Activated T-cell treated with anti-CD3 and anti-CD28 coated beads for 48 hours (primary cell): Measurements from ENCODE around the gene EPHA3.

Source experiments
- DNase-seq: peaks from one replicate; pipeline ENCODE4 v3.0.0-alpha.2; 2020; ENCODE audit warnings: low read depth

Gene EPHA3

DNA sequence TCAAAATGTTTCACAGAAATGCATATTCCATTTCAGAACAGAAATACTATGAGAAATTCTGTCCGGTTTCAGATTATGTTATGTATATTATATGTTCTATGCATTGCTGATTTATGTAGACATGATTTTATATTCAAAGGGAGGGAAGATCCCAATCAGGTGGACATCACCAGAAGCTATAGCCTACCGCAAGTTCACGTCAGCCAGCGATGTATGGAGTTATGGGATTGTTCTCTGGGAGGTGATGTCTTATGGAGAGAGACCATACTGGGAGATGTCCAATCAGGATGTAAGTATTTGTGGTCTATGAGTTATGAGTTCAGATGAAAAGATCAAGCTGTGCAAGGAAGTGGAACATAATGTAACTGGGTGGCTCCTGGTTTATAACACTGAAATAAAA, 341.7 kb downstream of the EPHA3 start:
- DNase-seq, result no peak

DNA sequence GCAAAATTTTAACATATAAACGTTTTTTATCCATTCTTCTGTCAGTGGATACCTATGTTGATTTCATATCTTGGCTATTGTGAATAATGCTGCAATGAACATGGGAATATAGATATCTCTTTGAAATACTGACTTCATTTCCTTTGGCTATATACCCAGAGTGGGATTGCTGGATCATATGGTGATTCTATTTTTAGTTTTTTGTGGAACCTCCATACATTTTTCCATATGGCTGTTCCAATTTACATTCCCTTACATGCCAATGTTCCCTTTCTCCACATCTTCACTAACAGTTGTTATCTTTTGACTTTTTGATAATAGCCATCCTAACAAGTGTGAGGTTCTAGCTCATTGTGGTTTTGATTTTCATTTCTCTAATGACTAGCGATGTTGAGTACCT, 344.6 kb downstream of the EPHA3 start:
- DNase-seq, result no peak

DNA sequence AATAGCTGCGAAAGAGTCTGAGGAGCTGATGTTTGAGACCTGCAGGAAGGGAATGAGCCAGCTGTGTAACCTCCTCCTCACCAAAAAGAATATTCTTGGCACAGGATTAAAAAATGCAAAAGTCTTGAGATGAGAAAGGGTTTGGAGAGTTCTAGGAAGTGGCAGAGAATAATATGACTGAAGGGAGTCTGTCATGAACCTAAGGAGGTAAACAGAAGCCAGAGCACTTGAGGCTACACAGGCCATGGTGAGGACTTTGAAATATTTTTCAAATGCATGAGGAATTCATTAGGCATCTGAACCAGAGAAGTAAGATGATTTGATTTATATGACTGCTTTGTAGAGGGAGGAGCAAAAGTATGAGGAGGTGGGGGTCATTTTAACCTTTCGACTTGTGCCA, 347.8 kb downstream of the EPHA3 start:
- no peak for DNase-seq

DNA sequence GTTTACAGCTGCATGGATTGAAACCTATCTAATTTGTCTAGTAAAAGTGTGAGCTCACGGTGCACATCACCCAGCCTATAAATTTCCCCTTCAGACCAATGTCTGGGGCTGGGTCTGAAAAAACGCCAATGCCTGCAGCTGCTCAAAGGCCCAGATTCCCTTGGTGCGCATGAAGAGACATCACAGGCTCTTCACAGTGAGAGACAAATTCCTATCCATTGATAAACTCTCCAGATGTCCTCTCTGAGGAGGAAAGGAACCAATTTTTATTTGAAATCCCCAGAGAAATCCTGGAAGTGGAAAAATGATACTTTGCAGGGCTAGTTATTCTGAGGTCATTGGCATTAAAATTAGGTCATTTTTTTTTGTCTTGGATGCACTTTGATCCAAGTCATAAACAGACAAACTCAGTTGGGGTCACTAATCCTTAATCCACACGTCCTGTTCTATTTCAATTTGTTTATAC, 360.5 kb downstream of the EPHA3 start:
- DNase-seq, result no peak

DNA sequence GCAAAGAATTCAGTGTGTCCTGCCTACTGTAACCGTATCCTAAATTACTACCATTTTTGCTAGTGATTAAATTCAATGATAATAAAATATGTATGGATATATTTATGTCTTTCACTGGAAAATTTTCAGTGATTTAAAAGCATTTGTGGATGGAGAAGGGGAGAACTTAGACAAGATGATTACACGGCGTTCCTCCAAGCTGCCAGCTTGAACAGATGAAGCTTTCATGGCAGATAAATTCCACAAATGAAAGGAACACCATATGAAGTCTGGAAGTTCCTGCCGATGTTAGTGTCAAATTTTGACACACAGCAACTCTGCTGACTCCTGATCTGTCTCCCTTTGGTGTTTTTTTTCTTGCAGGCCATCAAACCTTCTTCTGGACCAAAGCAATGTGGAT, 364.7 kb downstream of the EPHA3 start:
- no peak for DNase-seq

DNA sequence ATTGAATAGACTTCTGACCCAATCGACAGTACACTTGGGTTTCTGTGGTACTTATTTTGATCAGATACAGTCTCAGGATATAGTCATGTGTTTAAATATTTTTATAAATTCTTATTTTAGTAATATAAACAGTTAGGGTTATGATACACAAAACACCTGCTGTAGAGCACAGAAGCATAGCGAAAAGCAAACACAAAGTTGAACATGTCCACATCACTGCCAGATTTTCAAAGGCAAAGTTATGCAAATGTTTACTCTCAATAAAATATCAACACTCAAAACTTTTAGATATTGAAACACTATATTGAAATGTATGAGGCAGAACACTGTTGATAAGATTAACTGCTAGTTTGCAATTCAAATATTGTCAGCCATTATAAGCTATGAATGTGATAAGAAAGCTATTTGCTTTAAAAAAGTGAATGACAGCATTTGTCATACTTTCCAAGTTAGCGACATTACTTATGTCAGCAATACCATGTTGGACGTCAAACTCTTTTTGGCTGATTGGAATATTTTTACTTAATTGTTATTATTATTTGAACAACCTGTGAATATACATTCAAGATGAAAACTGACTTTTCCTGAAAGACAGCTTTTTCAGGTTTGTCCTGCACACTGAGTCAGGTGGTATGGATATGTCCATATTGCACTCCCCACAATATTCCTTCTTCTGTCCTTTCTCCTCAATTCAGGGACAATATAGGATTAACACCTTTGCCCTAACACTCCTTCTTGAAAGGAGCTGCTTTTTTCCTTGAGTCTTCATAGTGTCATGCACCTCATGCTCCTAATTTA, 367.1 kb downstream of the EPHA3 start:
- DNase-seq, result no peak

DNA sequence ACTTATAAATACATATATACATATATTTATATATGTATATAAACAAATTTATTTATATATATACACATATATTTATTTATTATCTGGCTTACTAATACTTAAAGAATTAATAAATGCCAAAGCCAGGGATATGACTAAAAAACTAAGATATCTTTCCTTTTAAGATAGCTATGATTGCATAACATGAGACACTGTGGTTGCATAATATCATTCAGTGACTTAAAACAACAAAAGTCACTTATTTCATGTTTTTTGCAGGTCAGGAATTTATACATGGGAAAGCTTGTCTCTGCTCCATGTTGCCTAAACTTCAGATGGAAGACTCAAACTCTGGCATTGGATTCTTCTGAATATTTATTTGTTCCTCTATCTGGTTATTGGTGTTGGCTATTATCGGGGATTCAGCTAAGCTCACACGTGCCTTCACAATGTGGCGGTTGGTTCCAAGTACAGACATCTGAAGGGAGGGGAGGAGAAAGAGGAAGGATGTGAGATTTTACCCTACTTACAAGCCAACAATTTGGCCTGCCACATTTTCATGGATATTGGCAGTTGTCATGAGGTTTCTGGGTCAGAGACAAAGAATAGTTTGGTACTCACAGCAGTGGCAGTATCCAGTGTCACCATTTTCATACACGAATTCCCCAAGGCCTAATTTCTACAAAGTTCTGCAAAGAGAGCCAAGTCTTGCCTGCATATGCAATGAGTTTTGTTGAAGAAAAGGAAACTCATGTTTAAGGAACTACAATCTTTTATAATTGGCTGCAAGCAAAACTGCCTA, 381.6 kb downstream of the EPHA3 start:
- DNase-seq, result no peak

DNA sequence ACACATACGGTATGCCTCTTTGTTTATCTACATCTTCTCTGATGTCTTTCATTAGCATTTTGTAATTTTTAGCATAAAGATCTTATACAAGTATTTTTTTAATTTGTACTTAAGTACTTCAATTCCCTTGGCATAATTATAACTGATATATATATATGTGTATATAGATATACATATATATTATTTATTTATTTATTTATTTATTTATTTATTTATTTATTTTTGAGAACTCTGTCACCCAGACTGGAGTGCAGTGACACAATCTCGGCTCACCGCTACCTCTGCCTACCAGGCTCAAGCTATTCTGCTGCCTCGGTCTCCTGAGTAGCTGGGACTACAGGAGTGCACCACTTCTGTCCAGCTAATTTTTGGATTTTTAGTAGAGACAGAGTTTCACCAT, 382.7 kb downstream of the EPHA3 start:
- DNase-seq, result no peak

DNA sequence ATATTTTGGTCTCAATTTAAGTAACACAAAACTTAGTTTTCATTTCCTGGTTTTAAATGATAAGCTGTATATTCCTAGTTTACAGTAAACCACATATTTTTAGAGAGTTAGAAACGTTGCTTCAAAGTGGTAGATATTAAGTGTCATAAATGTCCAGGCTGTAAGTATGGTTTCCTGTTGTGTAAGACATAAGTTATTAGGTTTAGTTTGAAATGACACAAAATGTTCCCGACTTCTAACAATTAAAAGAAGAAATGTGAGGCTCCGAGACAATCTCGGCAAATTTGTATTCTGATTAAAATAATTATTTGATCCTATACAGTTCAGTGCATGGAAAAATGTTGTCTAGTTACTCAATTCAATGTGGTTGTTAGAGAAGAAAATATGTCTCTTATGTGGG, 387.3 kb downstream of the EPHA3 start:
- DNase-seq, result no peak

DNA sequence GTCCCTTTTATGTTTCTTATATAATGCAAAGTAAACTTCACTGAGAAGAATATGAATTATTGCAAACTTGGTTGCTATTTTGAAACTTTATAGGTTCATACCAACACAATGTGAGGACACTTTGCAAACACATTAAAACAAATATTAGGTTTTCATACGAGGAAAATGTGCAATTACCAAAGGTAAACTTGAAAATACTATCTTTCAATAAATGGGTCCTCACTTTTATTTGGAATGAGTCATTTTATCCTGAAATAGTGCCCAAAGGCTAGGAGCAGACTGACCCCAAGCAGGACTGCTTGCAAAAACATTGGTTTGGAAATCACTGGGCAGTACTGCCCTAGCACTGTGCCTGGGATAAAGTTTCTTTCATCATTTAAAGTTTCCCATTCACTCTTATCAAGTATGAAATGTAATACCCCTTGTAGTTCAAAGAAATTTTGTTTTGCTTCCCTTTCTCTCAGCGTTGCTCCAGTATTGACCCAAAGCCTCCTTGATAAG, 396.5 kb downstream of the EPHA3 start:
- no peak for DNase-seq

DNA sequence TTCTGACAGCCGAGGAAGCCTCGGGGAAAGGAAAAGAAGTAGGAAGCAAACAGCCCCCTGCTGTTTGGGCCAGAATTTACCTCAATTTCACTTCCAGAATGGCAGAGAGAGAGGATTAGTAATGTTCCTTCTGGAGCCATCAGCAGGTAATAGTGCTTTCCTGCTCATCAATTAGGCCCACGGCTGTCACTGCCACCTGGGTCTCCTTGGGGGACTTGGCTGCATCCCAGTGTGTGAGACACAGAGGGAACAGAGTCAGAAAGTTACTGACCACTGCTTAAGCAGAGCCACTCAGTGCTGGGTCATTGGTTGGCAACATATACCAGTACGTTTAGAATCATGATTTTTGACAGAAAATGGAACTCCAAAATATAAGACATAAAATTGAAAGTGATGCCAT, 397.0 kb downstream of the EPHA3 start:
- DNase-seq, result no peak

DNA sequence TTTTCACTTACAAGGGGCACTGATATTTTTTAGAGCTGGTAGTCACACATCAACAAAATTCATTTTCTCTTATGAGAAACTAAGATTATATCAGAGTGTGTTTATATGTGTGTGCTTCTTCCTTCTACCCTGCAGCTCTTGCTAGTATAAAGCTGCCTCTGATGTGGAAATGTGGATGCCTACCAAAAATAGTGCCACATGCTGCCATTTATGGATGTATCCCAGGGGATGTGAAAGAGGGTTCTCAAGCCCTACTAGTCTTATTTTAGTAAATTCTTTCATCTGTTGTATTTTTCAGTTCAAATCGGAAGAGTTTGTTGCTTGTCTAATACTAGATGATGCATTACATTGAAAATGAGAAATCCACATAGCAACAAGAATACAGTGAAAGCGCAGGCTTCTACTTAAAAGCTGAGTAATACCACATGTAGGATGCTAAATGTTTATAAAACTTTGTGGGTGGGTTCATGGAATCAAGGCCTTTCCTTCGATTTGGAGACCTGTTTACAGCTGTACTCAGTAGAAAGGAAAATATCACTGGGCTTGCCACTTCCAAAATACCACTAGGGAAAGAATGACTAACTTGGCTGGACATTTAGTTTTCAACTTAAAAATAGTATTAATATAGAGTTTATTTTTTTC, 399.2 kb downstream of the EPHA3 start:
- DNase-seq, result no peak

DNA sequence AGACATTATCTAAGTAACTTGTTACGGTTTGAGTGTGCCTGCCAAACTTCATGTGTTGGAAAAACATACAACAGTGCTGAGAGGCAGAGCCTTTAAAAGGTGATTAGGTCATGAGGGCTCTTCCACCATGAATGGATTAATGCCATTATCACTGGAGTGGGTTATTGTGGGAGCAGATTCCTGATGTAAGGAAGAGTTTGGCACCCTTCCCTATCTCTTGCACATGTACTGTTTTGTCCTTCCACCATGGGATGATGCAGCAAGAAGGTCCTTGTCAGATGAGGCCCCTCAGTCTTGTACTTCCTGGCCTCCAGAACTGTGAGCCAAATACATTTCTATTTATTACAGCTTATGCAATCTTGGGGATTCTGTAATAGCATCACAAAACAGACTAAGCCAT, 413.9 kb downstream of the EPHA3 start:
- DNase-seq, result no peak

DNA sequence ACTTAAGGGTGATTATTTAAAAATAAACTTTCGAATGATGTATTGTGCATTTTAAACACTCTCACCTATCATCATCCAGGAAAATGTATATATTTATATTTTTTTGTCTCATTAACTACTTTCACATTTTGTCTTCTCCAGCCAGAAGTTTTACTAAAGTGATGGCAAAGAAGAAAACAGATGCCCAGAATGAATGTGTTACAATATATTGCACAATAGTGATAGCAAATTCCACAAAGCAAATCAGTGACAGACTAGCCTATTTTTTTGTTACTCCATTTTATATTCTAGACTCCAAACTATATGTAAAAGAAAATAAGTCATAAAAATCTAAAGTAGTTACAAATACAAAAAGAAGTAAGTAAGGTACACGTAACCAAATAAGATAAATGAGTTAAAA, 414.7 kb downstream of the EPHA3 start:
- no peak for DNase-seq

DNA sequence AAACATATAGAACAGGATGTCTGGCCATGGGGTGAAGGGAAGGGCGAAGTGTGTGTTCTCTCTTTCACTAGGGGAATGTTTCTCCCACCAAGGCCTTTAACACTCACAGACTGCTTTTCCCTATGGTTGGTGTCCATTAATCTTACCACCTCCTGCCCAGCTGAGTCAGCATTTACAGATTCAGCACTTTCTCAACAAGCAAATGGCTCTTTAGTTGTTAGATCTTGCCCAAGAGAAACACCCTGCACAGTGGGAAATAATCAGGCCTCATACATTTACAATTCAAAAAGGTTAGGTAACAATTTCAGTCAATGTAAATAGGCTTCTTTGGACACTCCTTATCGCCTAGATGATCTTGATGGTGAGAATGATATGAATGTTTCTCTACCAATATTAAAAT, 418.2 kb downstream of the EPHA3 start:
- no peak for DNase-seq

DNA sequence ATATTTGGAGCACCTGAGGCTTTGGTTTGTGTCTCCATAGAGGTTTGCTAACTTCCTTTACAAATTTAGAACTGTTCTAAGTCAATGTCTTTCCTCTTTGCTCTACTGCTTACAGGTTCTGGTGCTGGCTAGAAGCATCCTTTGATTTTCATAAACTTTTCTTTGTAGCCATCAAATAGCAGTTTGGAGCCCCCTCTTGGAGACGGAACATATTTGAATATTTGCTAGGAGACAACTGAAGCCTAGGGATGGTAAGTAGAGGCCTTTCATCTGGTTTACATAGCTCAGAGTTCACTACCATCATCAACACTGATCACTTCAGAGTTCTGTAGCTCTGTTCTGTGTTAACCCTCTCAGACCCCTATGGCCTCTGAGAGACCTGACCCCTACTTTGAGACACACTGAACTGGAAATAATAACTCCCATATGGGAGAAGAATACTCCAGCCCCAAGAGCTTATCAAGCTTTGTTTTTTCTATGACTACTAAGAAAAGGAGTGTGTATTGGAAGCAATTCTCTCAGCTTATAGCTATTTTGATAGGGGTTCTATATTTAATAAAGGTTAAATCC, 420.4 kb downstream of the EPHA3 start:
- DNase-seq, result no peak
